ENCODE data around the gene CCDC127. TPM values are rescaled to one million over a fixed set of nuclear protein-coding genes. Genes with fewer than 3 reads are reported as not detected.

CCDC127 gene
- total and polyA plus RNA-seq, 2 donors (not counting 3 experiments of a cell fraction or from before 2014, with no cell fraction given) = 3.4 to 6.3 TPM

GRCh38 chr5:194603-195209 lies 23.2 kb downstream of the CCDC127 start:
- FAIRE-seq (no peak), DNase-seq (ENCODE audit: low read depth, low spot score) (no peak)
- no peaks in the 10 kb centered on the region for H3K9me3 ChIP-seq (replicated peaks; ENCODE audit: control insufficient read depth, insufficient read depth, low read length)
- ChIA-PET POLR2A (interaction anchor here (0.6 kb wide), 1 partner anchor 64 kb away, joined by 5 read pairs; no protein-coding TSS in a partner anchor), CTCF (interaction anchor here (1.1 kb wide), 1 partner anchor 40 kb away, joined by 3 read pairs; no protein-coding TSS in a partner anchor)
- TF ChIP-seq POLR2AphosphoS5 (IDR thresholded peaks at IDR 0.05; ENCODE audit: insufficient read depth, low read depth, low read length) (no peak), JUN (IDR thresholded peaks at IDR 0.05; ENCODE audit: borderline replicate concordance, insufficient read depth, insufficient read length, low read depth) (no peak), FOS (IDR thresholded peaks at IDR 0.05; ENCODE audit: borderline replicate concordance, insufficient read depth, low read length) (no peak), EZH2 (IDR thresholded peaks at IDR 0.05; ENCODE audit: borderline replicate concordance, low read depth, low read length, severe bottlenecking) (no peak), MAX (IDR thresholded peaks at IDR 0.05; ENCODE audit: insufficient read depth, insufficient read length) (no peak), GATA2 (IDR thresholded peaks at IDR 0.05; ENCODE audit: insufficient read depth, insufficient read length, low read depth, low read length) (no peak), POLR2A (IDR thresholded peaks at IDR 0.05; ENCODE audit: low read depth, low read length) (no peak), CTCF (IDR thresholded peaks at IDR 0.05; ENCODE audit: extremely low read depth in 1 of 2, insufficient read depth in 1 of 2, low read depth in 1 of 2, low read length in 2 of 2) (no peak), MYC (IDR thresholded peaks at IDR 0.05; ENCODE audit: low read depth, low read length) (no peak)
- H3K4me1 ChIP-seq (ENCODE audit: control insufficient read depth, extremely low read depth, insufficient read depth, low read length) = no peaks in the 10 kb centered on the region
- intact Hi-C loops (cut with micrococcal nuclease) (no loop called here), dilution Hi-C loops (cut with MboI; ENCODE audit: extremely low pct_ligation_motif_present, low sequenced_read_pairs) (no loop called here)
- no TSS peak for BruUV-seq (replicated peaks)
- peaks cover 3 to 8% of the 10 kb centered on the region in 2 experiments for H3K27me3 ChIP-seq (ENCODE audit: control insufficient read depth in 2 of 2, insufficient read depth in 2 of 2, low read length in 2 of 2)
- no peak overlapping the region for H3K9ac ChIP-seq (replicated peaks; ENCODE audit: extremely low read depth, insufficient read depth, low read length)
- H2AFZ ChIP-seq (ENCODE audit: low read depth, low read length) = no peak overlapping the region
- no peaks in the 10 kb centered on the region for H3K36me3 ChIP-seq (ENCODE audit: control insufficient read depth in 2 of 2, extremely low read depth in 1 of 2, insufficient read depth in 2 of 2, low read length in 2 of 2)
- no peaks in the 10 kb centered on the region for H4K20me1 ChIP-seq (replicated peaks; ENCODE audit: control insufficient read depth, extremely low read depth, insufficient read depth, low read length)
- H3K27ac ChIP-seq (ENCODE audit: insufficient read depth, low read depth, low read length) = no peak overlapping the region
- H3K9me1 ChIP-seq (replicated peaks; ENCODE audit: control insufficient read depth, extremely low read depth, insufficient read depth, low read length) = no peaks in the 10 kb centered on the region
- H3K4me2 ChIP-seq (ENCODE audit: insufficient read depth, low read length) = no peak overlapping the region
- no peaks in the 10 kb centered on the region for H3K79me2 ChIP-seq (ENCODE audit: control insufficient read depth, insufficient read depth, low read length)
- no peak overlapping the region for H3K4me3 ChIP-seq (replicated peaks in 1 of 3; ENCODE audit: insufficient read depth in 1 of 3, low read depth in 1 of 3, low read length in 3 of 3)

Data from endothelial cell of umbilical vein (primary cell).